Adrenal gland (tissue), 12 donors: ENCODE data around the gene MYLK3. TPM values are rescaled to one million over a fixed set of nuclear protein-coding genes. Genes with fewer than 3 reads are reported as not detected.

ENCODE experiments used
- DNase-seq, 7 donors: peaks; one replicate each; pipeline ENCODE4 v3.0.0-alpha.2; 2019 to 2020
- H3K27ac ChIP-seq, 5 donors: fragments of 200-600 bp; sonication (generic) in 4 of 5; 1 replicate in 3 of 5; 2 replicates in 2 of 5; pipeline versions ENCODE4 v1.5.1 to v1.8.0; 2016 to 2020; ENCODE audit warnings: mild to moderate bottlenecking in 1 of 5
- H3K27me3 ChIP-seq: fragments of 200-600 bp; 2 replicates; pipeline ENCODE4 v1.8.0; 2021
- H3K36me3 ChIP-seq, 2 donors: fragments of 200-600 bp; replicated peaks in 1 of 2; 1 replicate in 1 of 2; 2 replicates in 1 of 2; pipeline versions ENCODE4 v1.5.1 to v1.8.0; 2018 to 2022
- H3K4me1 ChIP-seq, 2 donors: fragments of 200-600 bp; replicated peaks in 1 of 2; 1 replicate in 1 of 2; 2 replicates in 1 of 2; pipeline versions ENCODE4 v1.5.1 to v1.8.0; 2018 to 2021
- H3K4me3 ChIP-seq, 4 donors: fragments of 200-600 bp; sonication (generic) in 3 of 4; one replicate each; pipeline ENCODE4 v1.5.1; 2016 to 2018
- H3K9me3 ChIP-seq, 3 donors: fragments of 200-600 bp; sonication (generic) in 1 of 3; replicated peaks in 1 of 3; 1 replicate in 2 of 3; 2 replicates in 1 of 3; pipeline versions ENCODE4 v1.5.1 to v1.8.0; 2016 to 2021
- POLR2A ChIP-seq, 2 donors: fragments of 450-650 bp; IDR thresholded peaks; one replicate each; pipeline ENCODE4 v1.6.1; 2017; ENCODE audit warnings: antibody characterized with exemption in 2 of 2, mild to moderate bottlenecking in 2 of 2, moderate library complexity in 1 of 2
- WGBS, 4 donors: extraction: QIAGEN DNeasy Blood & Tissue Kit in 2 of 4; methylation state at CpG; one replicate each; pipeline versions ENCODE4 v1.1.5 to v1.1.7; 2013 to 2017; 5-methylcytosine and 5-hydroxymethylcytosine counted together
- intact Hi-C, 2 donors: fragments of 100-400 bp; cut with DNase I; formaldehyde crosslinking; loops; one replicate each; pipeline versions ENCODE4 v1.14.1 to v1.15.0; 2022 to 2023
- polyA plus RNA-seq, 3 donors: library from polyadenylated mRNA; stranded (reverse); fragments of 200-250 nt in 2 of 3; fragments of 350-450 nt in 1 of 3; fragmentation: Illumina TruSeq in 1 of 3; extraction: RNeasy Lipid Tissue Mini Kit (QIAGEN cat#74804) in 1 of 3; gene quantifications; one replicate each; pipeline ENCODE4 v1.2.3, GENCODE V29; 2013 to 2014
- total RNA-seq, 9 donors: library from RNA; depleted of rRNA in 4 of 9; stranded (reverse); fragments of >200 nt in 4 of 9; fragments of 120-200 nt in 1 of 9; fragmentation: NEBNext Ultra II Directional in 1 of 9; extraction: Animal tissue kit (Norgen Biotek cat#: 25700) in 1 of 9; gene quantifications; one replicate each; pipeline versions ENCODE4 v1.1.0 to v1.2.4, GENCODE V29; 2013 to 2023
- TF ChIP-seq, protein P1 (sequence below), 6 experiments: fragments of 450-650 bp in 4 of 6; fragments of 200-600 bp in 2 of 6; sonication (generic) in 1 of 6; IDR thresholded peaks; 1 replicate in 5 of 6; 2 replicates in 1 of 6; pipeline versions ENCODE4 v1.5.1 to v1.8.0; 2016 to 2021; ENCODE audit warnings: antibody characterized with exemption in 6 of 6, mild to moderate bottlenecking in 2 of 6, moderate library complexity in 1 of 6
- donor health status: healthy with polysubstance abuse.
- donor health status: Bipolar disorder and iron deficiency.
- donor health status: DM: yes; HTN: yes; CAD: no.
- donor health status: DM: no; HTN: no; CAD: no.
- donor health status: DM: no; HTN: no; CAD: no.
- donor health status: DM: yes; HTN: yes; CAD: no.

The MYLK3 gene
- total and polyA plus RNA-seq, 12 donors, result 0.10 to 3.9 (median 0.68) TPM

DNA sequence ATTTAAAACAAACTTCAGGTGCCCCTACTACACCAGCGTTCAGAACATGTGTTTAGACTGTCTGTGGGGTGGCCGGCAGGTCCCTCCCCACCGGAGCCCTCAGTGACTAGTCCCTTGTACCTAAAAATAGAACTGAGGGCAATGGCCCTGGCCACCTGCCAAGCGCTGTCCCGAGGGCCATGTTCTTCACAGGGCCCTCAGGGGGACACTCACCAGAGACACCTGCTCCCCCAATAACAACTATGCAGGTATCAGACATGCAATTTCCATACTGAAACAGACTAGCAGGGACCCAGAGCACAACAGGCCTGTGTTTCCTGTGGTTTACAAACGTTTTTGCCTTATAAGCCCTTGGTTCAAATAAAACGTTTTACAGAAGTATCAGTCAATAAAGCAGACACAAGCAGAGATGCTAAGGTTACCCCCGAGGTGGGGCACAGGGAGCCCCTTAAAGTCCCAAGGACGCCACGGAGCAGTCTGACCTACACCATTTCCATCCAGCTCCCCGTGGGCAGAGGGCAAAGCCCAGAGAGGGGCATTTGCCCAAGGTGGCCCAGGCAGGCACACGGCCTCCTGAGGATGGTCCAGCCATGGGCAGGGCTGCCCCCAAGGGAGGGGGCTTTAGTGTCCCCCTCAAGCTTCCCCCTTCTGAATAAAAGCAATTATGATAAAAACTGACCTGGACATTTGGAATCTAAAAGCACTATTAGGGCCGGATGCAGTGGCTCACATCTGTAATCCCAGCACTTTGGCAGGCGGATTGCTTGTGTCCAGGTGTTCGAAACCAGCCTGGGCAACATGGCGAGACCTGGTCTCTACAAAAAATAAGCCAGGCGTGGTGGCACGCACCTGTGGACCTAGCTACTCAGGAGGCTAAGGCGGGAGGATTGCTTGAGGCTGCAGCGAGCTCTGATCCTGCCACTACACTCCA lies 896 bp upstream of the MYLK3 start:
- TF ChIP-seq POLR2A (IDR thresholded peaks at IDR 0.05), result no peak
- TF ChIP-seq, protein P1, sequence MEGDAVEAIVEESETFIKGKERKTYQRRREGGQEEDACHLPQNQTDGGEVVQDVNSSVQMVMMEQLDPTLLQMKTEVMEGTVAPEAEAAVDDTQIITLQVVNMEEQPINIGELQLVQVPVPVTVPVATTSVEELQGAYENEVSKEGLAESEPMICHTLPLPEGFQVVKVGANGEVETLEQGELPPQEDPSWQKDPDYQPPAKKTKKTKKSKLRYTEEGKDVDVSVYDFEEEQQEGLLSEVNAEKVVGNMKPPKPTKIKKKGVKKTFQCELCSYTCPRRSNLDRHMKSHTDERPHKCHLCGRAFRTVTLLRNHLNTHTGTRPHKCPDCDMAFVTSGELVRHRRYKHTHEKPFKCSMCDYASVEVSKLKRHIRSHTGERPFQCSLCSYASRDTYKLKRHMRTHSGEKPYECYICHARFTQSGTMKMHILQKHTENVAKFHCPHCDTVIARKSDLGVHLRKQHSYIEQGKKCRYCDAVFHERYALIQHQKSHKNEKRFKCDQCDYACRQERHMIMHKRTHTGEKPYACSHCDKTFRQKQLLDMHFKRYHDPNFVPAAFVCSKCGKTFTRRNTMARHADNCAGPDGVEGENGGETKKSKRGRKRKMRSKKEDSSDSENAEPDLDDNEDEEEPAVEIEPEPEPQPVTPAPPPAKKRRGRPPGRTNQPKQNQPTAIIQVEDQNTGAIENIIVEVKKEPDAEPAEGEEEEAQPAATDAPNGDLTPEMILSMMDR (IDR thresholded peaks at IDR 0.05), result no peak
- intact Hi-C loops, result no loop called here
- peak in 6 of 7 donors; percentile 36 to 73 (median 53) for DNase-seq
- Histone ChIP-seq H3K36me3 (no peaks in the 10 kb centered on the region), H3K27ac (no peak overlapping the region), H3K4me3 (no peak overlapping the region), H3K4me1 (peaks cover 6 to 8% of the 10 kb centered on the region in 2 donors), H3K27me3 (no peaks in the 10 kb centered on the region), H3K9me3 (no peaks in the 10 kb centered on the region)
- WGBS, 4 donors, result 63 to 71% (median 65%) methylated on average over 16 to 20 of the region's 20 CpGs

DNA sequence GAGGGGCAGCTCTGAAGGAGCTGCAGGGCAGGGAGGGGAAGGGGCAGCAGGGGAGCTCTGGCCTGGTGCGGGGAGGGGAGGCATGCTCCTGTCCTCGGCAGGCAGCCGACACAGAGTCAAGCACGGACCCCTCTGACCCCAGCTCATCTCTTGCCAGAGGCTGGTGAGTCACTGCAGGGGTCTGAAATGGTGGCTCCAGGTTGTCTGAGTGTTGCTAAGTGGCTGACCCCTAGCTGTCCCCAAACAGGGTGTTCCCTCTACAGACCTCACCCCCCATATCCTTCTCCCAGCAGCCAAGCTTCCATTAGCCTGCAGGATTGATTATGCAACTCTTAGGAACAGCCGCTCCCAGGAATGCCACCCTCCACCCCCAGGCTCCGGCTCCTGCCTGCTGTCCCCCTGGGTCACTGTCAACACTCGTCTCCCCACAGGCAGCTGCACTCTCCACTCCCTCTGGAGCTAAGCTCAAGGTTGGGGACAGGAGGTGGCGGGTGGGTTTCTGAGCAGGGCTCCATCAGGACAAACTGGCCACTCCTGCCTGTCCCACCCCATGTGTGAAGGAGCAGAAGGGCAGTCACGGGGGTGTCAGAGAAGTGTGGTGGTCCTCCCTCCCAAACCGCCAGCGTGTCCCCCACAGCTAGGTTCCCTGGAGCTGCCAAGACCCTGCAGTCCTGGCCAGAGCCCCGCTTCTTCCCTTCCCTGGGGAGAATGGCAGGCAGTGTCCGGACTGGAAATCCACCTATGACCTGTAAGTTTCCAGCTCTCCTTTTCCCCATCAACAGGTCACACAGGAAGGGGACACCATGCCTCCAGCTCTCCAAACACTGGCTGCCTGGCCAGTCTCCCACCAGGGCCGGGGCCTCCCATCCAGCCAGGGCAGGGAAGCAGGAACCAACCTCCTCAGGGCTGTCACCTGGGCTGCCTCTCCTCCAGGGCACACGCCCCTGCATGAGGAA lies 1.0 kb downstream of the MYLK3 start:
- Histone ChIP-seq H3K36me3 (no peaks in the 10 kb centered on the region), H3K27me3 (no peaks in the 10 kb centered on the region), H3K27ac (no peak overlapping the region), H3K9me3 (no peaks in the 10 kb centered on the region), H3K4me1 (peaks cover 6 to 8% of the 10 kb centered on the region in 2 donors), H3K4me3 (no peak overlapping the region)
- WGBS, 4 donors, result 85 to 95% (median 89%) methylated on average over 9 to 15 of the region's 15 CpGs
- DNase-seq, result no peak
- TF ChIP-seq, protein P1 (IDR thresholded peaks at IDR 0.05), result no peak
- TF ChIP-seq POLR2A (IDR thresholded peaks at IDR 0.05), result no peak
- intact Hi-C loops, result no loop called here

DNA sequence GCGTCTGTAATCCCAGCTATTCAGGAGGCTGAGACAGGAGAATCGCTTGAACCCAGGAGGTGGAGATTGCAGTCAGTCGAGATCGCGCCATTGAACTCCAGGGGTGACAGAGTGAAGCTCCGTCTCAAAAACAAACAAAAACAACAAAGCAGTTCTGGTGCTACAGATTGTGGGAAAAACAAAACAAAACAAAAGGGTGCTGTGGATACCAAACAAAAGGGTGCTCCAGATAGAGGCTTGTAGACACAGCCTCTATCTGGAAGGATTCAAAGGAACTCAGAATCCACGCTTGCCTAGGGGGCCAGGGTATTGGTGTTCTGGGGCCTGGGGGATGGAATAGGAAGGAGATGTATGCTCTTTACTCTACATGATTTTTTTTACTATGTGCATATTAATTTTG lies 2.5 kb downstream of the MYLK3 start:
- Histone ChIP-seq H3K4me1 (peaks cover 6 to 8% of the 10 kb centered on the region in 2 donors), H3K4me3 (no peak overlapping the region), H3K27me3 (no peaks in the 10 kb centered on the region), H3K36me3 (no peaks in the 10 kb centered on the region), H3K9me3 (no peaks in the 10 kb centered on the region), H3K27ac (no peak overlapping the region)
- WGBS, 4 donors, result 84 to 93% (median 88%) methylated on average over 7 of the region's 7 CpGs
- intact Hi-C loops, result no loop called here
- DNase-seq, result no peak
- no peak for TF ChIP-seq POLR2A (IDR thresholded peaks at IDR 0.05)
- TF ChIP-seq, protein P1 (IDR thresholded peaks at IDR 0.05), result no peak

DNA sequence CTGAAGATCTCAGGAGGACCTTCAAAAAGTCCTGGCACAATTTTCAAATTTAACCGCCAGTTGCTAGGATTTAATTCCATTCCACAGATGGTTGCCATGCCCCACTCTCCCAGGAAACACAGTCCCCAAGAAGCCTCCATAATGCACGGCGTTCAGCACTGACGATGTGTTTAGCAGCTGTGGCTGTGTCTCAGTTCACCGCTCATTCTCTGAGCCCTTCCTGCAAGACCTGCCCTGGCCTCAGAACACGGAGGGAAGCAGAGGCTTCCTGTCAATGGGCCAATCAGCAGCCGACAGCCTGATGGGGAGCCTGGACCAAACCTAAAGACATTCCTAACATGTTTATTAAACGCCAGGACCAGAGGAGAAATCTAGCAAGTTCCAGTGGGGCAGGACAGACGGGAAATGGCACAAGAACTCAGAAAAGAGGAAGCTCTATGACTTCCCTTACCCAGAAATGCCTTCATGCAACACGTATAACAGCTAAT lies 4.9 kb downstream of the MYLK3 start:
- peaks cover 1% of the 10 kb centered on the region in 2 donors for H3K4me1 ChIP-seq
- peak in 5 of 7 donors; percentile 18 to 54 (median 23) for DNase-seq
- H3K27me3 ChIP-seq, result no peaks in the 10 kb centered on the region
- H3K4me3 ChIP-seq, result no peak overlapping the region
- TF ChIP-seq POLR2A (IDR thresholded peaks at IDR 0.05), result no peak
- TF ChIP-seq, protein P1 (IDR thresholded peaks at IDR 0.05), result no peak
- H3K27ac ChIP-seq, result peak overlapping the region in 2 of 5 donors; percentile 66 to 75
- WGBS, 4 donors, result 38 to 51% (median 47%) methylated on average over 10 of the region's 10 CpGs
- H3K36me3 ChIP-seq, result no peaks in the 10 kb centered on the region
- H3K9me3 ChIP-seq, result no peaks in the 10 kb centered on the region
- intact Hi-C loops, result no loop called here
